ENCODE results near the gene CSPG5. TPM values are rescaled to one million over a fixed set of nuclear protein-coding genes. Genes with fewer than 3 reads are reported as not detected.

Gene CSPG5

Small RNA genes within 50 kb of the gene (small RNA-seq; reads per million reads assigned to genes)
- gene RN7SL870P = not detected

All from skeletal muscle satellite cell (primary cell).